Measurements from ENCODE around the gene LRP11.

DNA sequence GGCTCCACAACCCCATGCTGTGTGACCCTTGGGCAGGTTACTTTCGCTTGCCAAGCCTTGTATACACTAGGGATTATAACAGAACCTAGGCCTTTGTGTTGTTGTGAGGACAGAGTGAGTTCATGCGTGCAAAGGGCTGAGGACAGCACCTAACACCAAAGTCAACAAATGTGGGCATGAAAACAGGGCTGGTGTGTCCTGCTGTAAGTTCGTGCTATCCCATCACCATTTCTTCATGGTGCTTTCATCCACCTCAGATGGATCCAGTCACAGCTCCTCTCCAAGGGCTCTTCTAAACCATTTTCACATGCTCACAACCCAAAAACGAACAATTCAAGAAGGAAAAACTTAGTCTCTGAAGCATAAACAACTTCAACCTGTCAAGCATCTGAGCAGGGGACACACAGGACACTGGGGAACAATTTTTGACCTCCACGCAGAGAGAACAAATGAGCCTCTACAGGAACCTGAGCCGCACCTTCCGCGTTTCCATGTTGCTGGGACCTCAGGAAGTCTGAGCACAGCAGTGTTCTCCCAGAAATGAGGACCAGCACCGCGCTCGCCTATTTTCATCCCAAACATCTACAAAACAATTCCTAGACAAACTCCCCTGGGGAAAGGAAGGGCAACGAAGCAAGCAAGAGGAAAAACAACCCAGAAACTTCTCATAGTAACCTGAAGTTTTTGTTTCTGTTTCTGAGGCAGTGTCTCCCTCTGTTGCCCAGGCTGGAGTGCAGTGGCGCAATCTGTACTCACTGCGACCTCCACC, 3.1 kb downstream of the LRP11 start:
- TF ChIP-seq, protein P1, sequence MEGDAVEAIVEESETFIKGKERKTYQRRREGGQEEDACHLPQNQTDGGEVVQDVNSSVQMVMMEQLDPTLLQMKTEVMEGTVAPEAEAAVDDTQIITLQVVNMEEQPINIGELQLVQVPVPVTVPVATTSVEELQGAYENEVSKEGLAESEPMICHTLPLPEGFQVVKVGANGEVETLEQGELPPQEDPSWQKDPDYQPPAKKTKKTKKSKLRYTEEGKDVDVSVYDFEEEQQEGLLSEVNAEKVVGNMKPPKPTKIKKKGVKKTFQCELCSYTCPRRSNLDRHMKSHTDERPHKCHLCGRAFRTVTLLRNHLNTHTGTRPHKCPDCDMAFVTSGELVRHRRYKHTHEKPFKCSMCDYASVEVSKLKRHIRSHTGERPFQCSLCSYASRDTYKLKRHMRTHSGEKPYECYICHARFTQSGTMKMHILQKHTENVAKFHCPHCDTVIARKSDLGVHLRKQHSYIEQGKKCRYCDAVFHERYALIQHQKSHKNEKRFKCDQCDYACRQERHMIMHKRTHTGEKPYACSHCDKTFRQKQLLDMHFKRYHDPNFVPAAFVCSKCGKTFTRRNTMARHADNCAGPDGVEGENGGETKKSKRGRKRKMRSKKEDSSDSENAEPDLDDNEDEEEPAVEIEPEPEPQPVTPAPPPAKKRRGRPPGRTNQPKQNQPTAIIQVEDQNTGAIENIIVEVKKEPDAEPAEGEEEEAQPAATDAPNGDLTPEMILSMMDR (conservative IDR thresholded peaks at IDR 0.05; ENCODE audit: low read length) = peak; percentile 49; the same call in 1 of the 2 replicates
- TF ChIP-seq EZH2phosphoT487 (IDR thresholded peaks at IDR 0.05; ENCODE audit: borderline replicate concordance, low read depth, low read length) = no peak

All from OCI-LY7 (cell line).